Activated CD4-positive, alpha-beta T cell treated with anti-CD3 and anti-CD28 coated beads, Interleukin-2, amount 10 ng/mL, durations not matched to agents 24 days and 14 days (primary cell): Measurements from ENCODE around the gene GFRA1. TPM values are rescaled to one million over a fixed set of nuclear protein-coding genes. Genes with fewer than 3 reads are reported as not detected.
"Not testable (repeated sequence)": the region's sequence is repeated elsewhere in the genome, so short reads cannot be mapped to it uniquely, and the experiment has no call there.

Experiments
- DNase-seq: peaks from one replicate; pipeline ENCODE4 v3.0.0; 2022
- H3K27ac Mint-ChIP-seq: one replicate; pipeline ENCODE4 v1.8.0; 2022; ENCODE audit warnings: mild to moderate bottlenecking, mixed read lengths
- H3K27me3 Mint-ChIP-seq: one replicate; pipeline ENCODE4 v1.8.0; 2022; ENCODE audit warnings: mixed read lengths
- H3K36me3 Mint-ChIP-seq: one replicate; pipeline ENCODE4 v1.8.0; 2022; ENCODE audit warnings: low read depth, mild to moderate bottlenecking, mixed read lengths
- H3K4me1 Mint-ChIP-seq: one replicate; pipeline ENCODE4 v1.8.0; 2021; ENCODE audit warnings: mixed read lengths
- H3K4me3 Mint-ChIP-seq: one replicate; pipeline ENCODE4 v1.8.0; 2022; ENCODE audit warnings: mild to moderate bottlenecking, moderate library complexity, mixed read lengths
- H3K9me3 Mint-ChIP-seq: one replicate; pipeline ENCODE4 v1.8.0; 2021; ENCODE audit warnings: mixed read lengths
- intact Hi-C: fragments of 100-400 bp; cut with micrococcal nuclease; formaldehyde crosslinking; loops from one replicate; pipeline ENCODE4 v1.15.1; 2023
- total RNA-seq: library from RNA; stranded (reverse); gene quantifications from 2 replicates; pipeline ENCODE4 v1.2.3, GENCODE V29; 2022

Gene GFRA1
- total RNA-seq, 1 donor from 2014 or later: not detected

GRCh38 chr10:116185199-116185867 is 87.7 kb downstream of the GFRA1 start:
- Mint-ChIP-seq H3K27ac (no peak overlapping the region), H3K4me3 (no peak overlapping the region), H3K4me1 (no peaks in the 10 kb centered on the region), H3K9me3 (no peaks in the 10 kb centered on the region), H3K27me3 (no peaks in the 10 kb centered on the region), H3K36me3 (no peaks in the 10 kb centered on the region)
- intact Hi-C loops: no loop called here
- no peak for DNase-seq

DNA sequence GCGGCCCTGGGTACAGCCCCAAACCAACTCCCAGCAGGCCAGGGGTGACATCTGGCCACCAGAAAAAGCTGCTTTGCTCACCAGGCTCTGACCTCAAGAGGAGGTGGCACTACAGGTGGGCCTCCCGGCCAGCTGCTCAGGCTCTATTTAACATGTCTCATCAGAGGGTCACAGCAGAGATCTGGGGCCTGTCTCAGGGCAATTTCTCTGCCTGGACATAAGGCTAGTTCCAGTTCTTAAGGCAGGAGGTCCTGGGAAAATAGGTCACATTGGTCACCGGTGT is 88.6 kb downstream of the GFRA1 start:
- intact Hi-C loops: no loop called here
- H3K4me1 Mint-ChIP-seq: no peaks in the 10 kb centered on the region
- DNase-seq: no peak
- H3K27me3 Mint-ChIP-seq: no peaks in the 10 kb centered on the region
- no peaks in the 10 kb centered on the region for H3K36me3 Mint-ChIP-seq
- no peak overlapping the region for H3K4me3 Mint-ChIP-seq
- no peaks in the 10 kb centered on the region for H3K9me3 Mint-ChIP-seq
- H3K27ac Mint-ChIP-seq: no peak overlapping the region

GRCh38 chr10:116183733-116184511 is 89.1 kb downstream of the GFRA1 start:
- Mint-ChIP-seq H3K27ac (no peak overlapping the region), H3K27me3 (no peaks in the 10 kb centered on the region), H3K9me3 (no peaks in the 10 kb centered on the region), H3K36me3 (no peaks in the 10 kb centered on the region), H3K4me3 (no peak overlapping the region), H3K4me1 (no peaks in the 10 kb centered on the region)
- no peak for DNase-seq
- intact Hi-C loops: no loop called here

DNA sequence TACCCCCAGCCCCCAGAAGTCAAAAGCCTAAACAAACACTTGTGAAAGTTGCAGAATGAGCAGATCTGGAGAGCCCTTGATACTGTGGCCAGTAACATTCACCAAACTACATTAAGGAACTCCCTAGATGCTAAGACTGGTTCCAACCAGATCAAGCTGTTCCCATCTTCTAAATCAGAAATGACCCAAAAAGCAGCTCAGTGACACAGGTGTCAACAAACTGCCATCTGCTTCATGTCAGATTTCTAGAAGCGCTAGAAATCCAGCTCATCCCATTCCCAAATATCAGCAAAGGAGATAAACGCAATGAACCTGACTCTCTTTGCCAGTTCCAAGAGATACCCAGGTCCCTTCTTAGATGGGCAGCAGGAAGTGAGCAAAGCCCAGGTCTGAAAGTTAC is 90.6 kb downstream of the GFRA1 start:
- no peaks in the 10 kb centered on the region for H3K36me3 Mint-ChIP-seq
- intact Hi-C loops: no loop called here
- no peak overlapping the region for H3K27ac Mint-ChIP-seq
- H3K9me3 Mint-ChIP-seq: no peaks in the 10 kb centered on the region
- no peak for DNase-seq
- no peaks in the 10 kb centered on the region for H3K4me1 Mint-ChIP-seq
- no peak overlapping the region for H3K4me3 Mint-ChIP-seq
- no peaks in the 10 kb centered on the region for H3K27me3 Mint-ChIP-seq

GRCh38 chr10:116178086-116178605 is 94.9 kb downstream of the GFRA1 start:
- H3K27me3 Mint-ChIP-seq: no peaks in the 10 kb centered on the region
- H3K4me3 Mint-ChIP-seq: no peak overlapping the region
- no peaks in the 10 kb centered on the region for H3K36me3 Mint-ChIP-seq
- H3K4me1 Mint-ChIP-seq: no peaks in the 10 kb centered on the region
- no peak for DNase-seq
- no peaks in the 10 kb centered on the region for H3K9me3 Mint-ChIP-seq
- no peak overlapping the region for H3K27ac Mint-ChIP-seq
- intact Hi-C loops: no loop called here

GRCh38 chr10:116175231-116175630 is 97.8 kb downstream of the GFRA1 start:
- no peaks in the 10 kb centered on the region for H3K9me3 Mint-ChIP-seq
- H3K4me3 Mint-ChIP-seq: no peak overlapping the region
- intact Hi-C loops: no loop called here
- no peaks in the 10 kb centered on the region for H3K36me3 Mint-ChIP-seq
- H3K27ac Mint-ChIP-seq: no peak overlapping the region
- H3K4me1 Mint-ChIP-seq: no peaks in the 10 kb centered on the region
- H3K27me3 Mint-ChIP-seq: no peaks in the 10 kb centered on the region
- DNase-seq: no peak

GRCh38 chr10:116171505-116171904 is 101.5 kb downstream of the GFRA1 start:
- no peak overlapping the region for H3K4me3 Mint-ChIP-seq
- no peaks in the 10 kb centered on the region for H3K4me1 Mint-ChIP-seq
- no peak for DNase-seq
- no peak overlapping the region for H3K27ac Mint-ChIP-seq
- peaks cover 3% of the 10 kb centered on the region for H3K9me3 Mint-ChIP-seq
- H3K36me3 Mint-ChIP-seq: no peaks in the 10 kb centered on the region
- no peaks in the 10 kb centered on the region for H3K27me3 Mint-ChIP-seq
- intact Hi-C loops: no loop called here

- no peaks in the 10 kb centered on the region for H3K27me3 Mint-ChIP-seq
- H3K4me1 Mint-ChIP-seq: no peaks in the 10 kb centered on the region
- no peak overlapping the region for H3K27ac Mint-ChIP-seq
- DNase-seq: no peak
- peaks cover 3% of the 10 kb centered on the region for H3K9me3 Mint-ChIP-seq
- intact Hi-C loops: no loop called here
- no peaks in the 10 kb centered on the region for H3K36me3 Mint-ChIP-seq
- H3K4me3 Mint-ChIP-seq: no peak overlapping the region
These were observed 102.2 kb downstream of the GFRA1 start for GRCh38 chr10:116170815-116171250.

- Mint-ChIP-seq H3K4me1 (no peaks in the 10 kb centered on the region), H3K27ac (no peak overlapping the region), H3K4me3 (no peak overlapping the region), H3K9me3 (peaks cover 3% of the 10 kb centered on the region), H3K36me3 (no peaks in the 10 kb centered on the region), H3K27me3 (no peaks in the 10 kb centered on the region)
- no peak for DNase-seq
- intact Hi-C loops: no loop called here
These were observed 103.1 kb downstream of the GFRA1 start for GRCh38 chr10:116169782-116170445.

GRCh38 chr10:116168745-116169144 is 104.3 kb downstream of the GFRA1 start:
- no peak for DNase-seq
- Mint-ChIP-seq H3K27ac (no peak overlapping the region), H3K4me1 (no peaks in the 10 kb centered on the region), H3K9me3 (peaks cover 3% of the 10 kb centered on the region), H3K27me3 (no peaks in the 10 kb centered on the region), H3K36me3 (no peaks in the 10 kb centered on the region), H3K4me3 (no peak overlapping the region)
- intact Hi-C loops: no loop called here

GRCh38 chr10:116168329-116168728 is 104.7 kb downstream of the GFRA1 start:
- no peak overlapping the region for H3K4me3 Mint-ChIP-seq
- H3K27me3 Mint-ChIP-seq: no peaks in the 10 kb centered on the region
- H3K4me1 Mint-ChIP-seq: no peaks in the 10 kb centered on the region
- DNase-seq: no peak
- intact Hi-C loops: no loop called here
- H3K9me3 Mint-ChIP-seq: peaks cover 3% of the 10 kb centered on the region
- no peaks in the 10 kb centered on the region for H3K36me3 Mint-ChIP-seq
- no peak overlapping the region for H3K27ac Mint-ChIP-seq

DNA sequence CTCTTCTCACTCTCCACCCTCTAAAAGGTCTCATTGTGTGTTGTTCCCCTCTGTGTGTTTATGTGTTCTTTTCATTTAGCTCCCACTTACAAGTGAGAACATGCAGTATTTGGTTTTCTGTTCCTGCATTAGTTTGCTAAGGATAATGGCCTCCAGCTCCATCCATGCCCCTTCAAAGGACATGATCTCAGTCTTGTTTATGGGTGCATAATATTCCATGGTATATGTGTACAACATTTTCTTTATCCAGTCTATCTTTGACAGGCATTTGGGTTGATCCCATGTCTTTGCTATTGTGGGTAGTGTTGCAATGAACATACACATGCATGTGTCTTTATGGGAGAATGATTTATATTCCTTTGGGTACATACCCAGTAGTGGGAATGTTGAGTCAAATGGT is 107.1 kb downstream of the GFRA1 start:
- H3K27me3 Mint-ChIP-seq, H3K4me3 Mint-ChIP-seq: not testable (repeated sequence)

GRCh38 chr10:116164291-116164690 is 108.7 kb downstream of the GFRA1 start:
- H3K27ac Mint-ChIP-seq: no peak overlapping the region
- no peaks in the 10 kb centered on the region for H3K4me1 Mint-ChIP-seq
- no peaks in the 10 kb centered on the region for H3K27me3 Mint-ChIP-seq
- peaks cover 5% of the 10 kb centered on the region for H3K9me3 Mint-ChIP-seq
- no peak for DNase-seq
- no peak overlapping the region for H3K4me3 Mint-ChIP-seq
- H3K36me3 Mint-ChIP-seq: no peaks in the 10 kb centered on the region
- intact Hi-C loops: no loop called here

More for the DNA sequence above, 107.1 kb downstream of the GFRA1 start:
- intact Hi-C loops, H3K4me1 Mint-ChIP-seq, DNase-seq, H3K27ac Mint-ChIP-seq, H3K9me3 Mint-ChIP-seq, H3K36me3 Mint-ChIP-seq: not testable (repeated sequence)
